Keratinocyte (primary cell): Measurements from ENCODE around the gene CCL11. TPM values are rescaled to one million over a fixed set of nuclear protein-coding genes. Genes with fewer than 3 reads are reported as not detected.

Experiments
- DNase-seq: peaks from one replicate; pipeline ENCODE4 v3.0.0-alpha.2; 2011; ENCODE audit warnings: low read depth, missing footprints, low spot score
- FAIRE-seq: peaks from 2 replicates; lab custom pipeline; 2011; peaks lifted over from hg19 to GRCh38; lab: Jason Lieb, UNC
- H2AFZ ChIP-seq: 2 replicates; pipeline ENCODE4 v1.6.0; 2012; ENCODE audit warnings: low read length, control low read depth, inconsistent platforms; ENCODE audit not compliant: control insufficient read depth
- H3K27ac ChIP-seq: 2 replicates; pipeline ENCODE4 v1.5.1; 2011; ENCODE audit warnings: low read length; ENCODE audit not compliant: control insufficient read depth, insufficient read depth
- H3K27me3 ChIP-seq: 3 replicates; pipeline ENCODE4 v1.6.0; 2011; ENCODE audit warnings: low read length; ENCODE audit not compliant: control insufficient read depth, insufficient read depth; ENCODE audit errors: extremely low read depth
- H3K36me3 ChIP-seq, 2 experiments: 2 replicates in 1 of 2; 3 replicates in 1 of 2; pipeline ENCODE4 v1.5.1; 2011; ENCODE audit warnings: low read length in 2 of 2, mild to moderate bottlenecking in 1 of 2; ENCODE audit not compliant: control insufficient read depth in 2 of 2, insufficient read depth in 2 of 2; ENCODE audit errors: extremely low read depth in 1 of 2
- H3K4me1 ChIP-seq: 3 replicates; pipeline ENCODE4 v1.5.1; 2011; ENCODE audit warnings: low read length; ENCODE audit not compliant: control insufficient read depth, insufficient read depth; ENCODE audit errors: extremely low read depth
- H3K4me2 ChIP-seq: 3 replicates; pipeline ENCODE4 v1.6.0; 2011; ENCODE audit warnings: low read depth, low read length; ENCODE audit not compliant: control insufficient read depth, insufficient read depth; ENCODE audit errors: extremely low read depth
- H3K4me3 ChIP-seq, 3 experiments: fragments of 200-600 bp in 1 of 3; sonication (generic) in 1 of 3; 2 replicates in 2 of 3; 3 replicates in 1 of 3; pipeline ENCODE4 v1.5.1; 2011 to 2016; ENCODE audit warnings: low read length in 3 of 3, mild to moderate bottlenecking in 3 of 3, control low read depth in 2 of 3, inconsistent platforms in 1 of 3, low read depth in 1 of 3, mixed read lengths in 1 of 3, mixed run types in 1 of 3, moderate library complexity in 1 of 3; ENCODE audit not compliant: control insufficient read depth in 2 of 3, insufficient read depth in 2 of 3; ENCODE audit errors: extremely low read depth in 1 of 3
- H3K79me2 ChIP-seq: 2 replicates; pipeline ENCODE4 v1.6.0; 2012; ENCODE audit warnings: low read length; ENCODE audit not compliant: control insufficient read depth, insufficient read depth
- H3K9ac ChIP-seq: 3 replicates; pipeline ENCODE4 v1.6.0; 2011; ENCODE audit warnings: low read length; ENCODE audit not compliant: control insufficient read depth, insufficient read depth; ENCODE audit errors: extremely low read depth
- H3K9me1 ChIP-seq: 3 replicates; pipeline ENCODE4 v1.6.0; 2011; ENCODE audit warnings: low read length; ENCODE audit not compliant: control insufficient read depth, insufficient read depth; ENCODE audit errors: extremely low read depth
- H3K9me3 ChIP-seq: 2 replicates; pipeline ENCODE4 v1.5.1; 2012; ENCODE audit warnings: low read depth, low read length; ENCODE audit not compliant: control insufficient read depth
- H4K20me1 ChIP-seq: 3 replicates; pipeline ENCODE4 v1.6.0; 2011; ENCODE audit warnings: low read length; ENCODE audit not compliant: control insufficient read depth, insufficient read depth; ENCODE audit errors: extremely low read depth
- EZH2 ChIP-seq: IDR thresholded peaks from one replicate; pipeline ENCODE4 v1.6.1; 2012; ENCODE audit warnings: inconsistent platforms, mild to moderate bottlenecking, low read length, moderate library complexity
- dilution Hi-C: fragments of 300-500 bp; cut with MboI; formaldehyde crosslinking; loops from one replicate; pipeline ENCODE4 v1.7.0; 2020; ENCODE audit warnings: low sequenced_read_pairs; ENCODE audit not compliant: extremely low pct_ligation_motif_present
- polyA plus RNA-seq, 5 experiments: library from polyadenylated mRNA; depleted of rRNA in 3 of 5; stranded (reverse) in 3 of 5; stranded (forward) in 1 of 5; unstranded in 1 of 5; fragments of >200 nt; gene quantifications; 1 replicate in 1 of 5; 2 replicates in 3 of 5; 3 replicates in 1 of 5; pipeline versions ENCODE4 v1.2.1 to v1.2.3, GENCODE V29; 2011 to 2012; ENCODE audit warnings: missing spikeins in 2 of 5, low read depth in 1 of 5, low replicate concordance in 1 of 5
- TF ChIP-seq, protein P1 (sequence below), 3 experiments: IDR thresholded peaks in 1 of 3; conservative IDR thresholded peaks in 1 of 3; optimal IDR thresholded peaks in 1 of 3; 2 replicates in 2 of 3; 3 replicates in 1 of 3; pipeline versions ENCODE3 to v1.5.1; 2011; ENCODE audit warnings: low read length in 3 of 3, mild to moderate bottlenecking in 3 of 3, moderate library complexity in 2 of 3, control low read depth in 1 of 3, inconsistent platforms in 1 of 3; ENCODE audit not compliant: insufficient read depth in 2 of 3; ENCODE audit errors: extremely low read depth in 1 of 3

Gene CCL11
- polyA plus RNA-seq, 1 donor (not counting 4 experiments of a cell fraction or from before 2014, with no cell fraction given): not detected

DNA sequence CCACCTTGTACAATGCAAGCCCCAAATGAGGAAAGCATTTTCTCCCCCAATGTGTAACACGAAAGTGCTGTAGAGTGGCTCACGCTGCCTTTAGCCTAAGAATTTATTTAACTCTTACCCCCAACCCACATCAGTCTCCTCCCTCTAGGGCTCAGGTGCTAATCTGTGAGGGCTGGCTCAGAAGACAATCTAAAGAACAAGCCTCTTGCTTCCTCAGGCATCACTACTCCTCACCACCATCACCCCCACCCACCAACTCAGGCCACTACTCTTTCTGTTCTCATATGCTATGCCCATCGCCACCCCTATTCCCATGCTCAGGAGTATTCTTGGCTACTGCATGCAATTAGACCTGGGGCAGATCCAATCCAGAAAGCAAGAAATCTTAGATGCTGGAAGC, 34.4 kb upstream of the CCL11 start:
- Histone ChIP-seq H3K9ac (no peak overlapping the region), H3K4me2 (no peak overlapping the region), H3K9me1 (no peaks in the 10 kb centered on the region), H3K27me3 (no peaks in the 10 kb centered on the region), H3K79me2 (no peaks in the 10 kb centered on the region), H3K4me1 (peaks cover 26% of the 10 kb centered on the region), H4K20me1 (no peaks in the 10 kb centered on the region), H3K36me3 (no peaks in the 10 kb centered on the region), H3K27ac (no peak overlapping the region), H2AFZ (no peak overlapping the region), H3K4me3 (no peak overlapping the region), H3K9me3 (no peaks in the 10 kb centered on the region)
- dilution Hi-C loops: no loop called here
- no peak for TF ChIP-seq EZH2
- TF ChIP-seq, protein P1, sequence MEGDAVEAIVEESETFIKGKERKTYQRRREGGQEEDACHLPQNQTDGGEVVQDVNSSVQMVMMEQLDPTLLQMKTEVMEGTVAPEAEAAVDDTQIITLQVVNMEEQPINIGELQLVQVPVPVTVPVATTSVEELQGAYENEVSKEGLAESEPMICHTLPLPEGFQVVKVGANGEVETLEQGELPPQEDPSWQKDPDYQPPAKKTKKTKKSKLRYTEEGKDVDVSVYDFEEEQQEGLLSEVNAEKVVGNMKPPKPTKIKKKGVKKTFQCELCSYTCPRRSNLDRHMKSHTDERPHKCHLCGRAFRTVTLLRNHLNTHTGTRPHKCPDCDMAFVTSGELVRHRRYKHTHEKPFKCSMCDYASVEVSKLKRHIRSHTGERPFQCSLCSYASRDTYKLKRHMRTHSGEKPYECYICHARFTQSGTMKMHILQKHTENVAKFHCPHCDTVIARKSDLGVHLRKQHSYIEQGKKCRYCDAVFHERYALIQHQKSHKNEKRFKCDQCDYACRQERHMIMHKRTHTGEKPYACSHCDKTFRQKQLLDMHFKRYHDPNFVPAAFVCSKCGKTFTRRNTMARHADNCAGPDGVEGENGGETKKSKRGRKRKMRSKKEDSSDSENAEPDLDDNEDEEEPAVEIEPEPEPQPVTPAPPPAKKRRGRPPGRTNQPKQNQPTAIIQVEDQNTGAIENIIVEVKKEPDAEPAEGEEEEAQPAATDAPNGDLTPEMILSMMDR (optimal IDR thresholded peaks at IDR 0.05 in 1 of 3, IDR thresholded peaks at IDR 0.05 in 1 of 3, conservative IDR thresholded peaks at IDR 0.05 in 1 of 3; ENCODE audit: extremely low read depth in 1 of 3, insufficient read depth in 2 of 3, low read length in 3 of 3): no peak
- DNase-seq (no peak), FAIRE-seq (no peak)

DNA sequence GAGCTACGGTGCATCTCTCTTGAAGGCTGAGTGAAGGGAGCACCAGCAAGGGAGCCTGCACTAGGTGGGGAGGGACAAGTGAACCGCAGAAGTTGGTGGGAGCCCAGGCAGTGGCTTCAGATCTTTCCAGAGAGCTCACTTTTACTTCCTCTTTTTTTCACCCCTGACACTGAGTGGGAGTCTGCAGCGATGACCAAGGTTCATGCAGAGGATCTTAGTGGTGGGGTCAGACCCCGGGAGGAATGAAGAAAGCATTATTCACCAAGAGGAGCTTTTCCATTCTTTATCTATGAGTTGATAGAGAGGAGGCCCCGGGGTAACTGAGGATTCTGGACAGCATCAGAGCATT, 33.5 kb upstream of the CCL11 start:
- TF ChIP-seq, protein P1 (optimal IDR thresholded peaks at IDR 0.05 in 1 of 3, IDR thresholded peaks at IDR 0.05 in 1 of 3, conservative IDR thresholded peaks at IDR 0.05 in 1 of 3; ENCODE audit: extremely low read depth in 1 of 3, insufficient read depth in 2 of 3, low read length in 3 of 3): no peak
- no peak for TF ChIP-seq EZH2
- Histone ChIP-seq H3K36me3 (no peaks in the 10 kb centered on the region), H3K4me3 (no peak overlapping the region), H3K9ac (no peak overlapping the region), H3K9me3 (no peaks in the 10 kb centered on the region), H3K4me1 (peaks cover 26% of the 10 kb centered on the region), H4K20me1 (no peaks in the 10 kb centered on the region), H3K4me2 (no peak overlapping the region), H3K27me3 (peaks cover under 1% of the 10 kb centered on the region), H2AFZ (no peak overlapping the region), H3K9me1 (no peaks in the 10 kb centered on the region), H3K79me2 (no peaks in the 10 kb centered on the region), H3K27ac (no peak overlapping the region)
- dilution Hi-C loops: no loop called here
- FAIRE-seq: no peak
- no peak for DNase-seq
